Upper lobe of right lung (tissue), 1 donor: ENCODE data around the gene SLC44A5. TPM values are rescaled to one million over a fixed set of nuclear protein-coding genes. Genes with fewer than 3 reads are reported as not detected.

Source experiments
- ATAC-seq: fragments of 200-7000 bp; cut with Tn5 transposase; one replicate; pipeline ENCODE4 v1.9.1; 2020; ENCODE audit warnings: mild to moderate bottlenecking, moderate library complexity
- DNase-seq: peaks from one replicate; pipeline ENCODE4 v3.0.0-alpha.2; 2020
- H3K27ac ChIP-seq: fragments of 200-600 bp; one replicate; pipeline ENCODE4 v1.8.0; 2022
- H3K27me3 ChIP-seq: fragments of 200-600 bp; one replicate; pipeline ENCODE4 v1.8.0; 2022; ENCODE audit warnings: mild to moderate bottlenecking
- H3K36me3 ChIP-seq: fragments of 200-600 bp; one replicate; pipeline ENCODE4 v1.8.0; 2022
- H3K4me1 ChIP-seq: fragments of 200-600 bp; one replicate; pipeline ENCODE4 v1.8.0; 2022
- H3K4me3 ChIP-seq: fragments of 200-600 bp; one replicate; pipeline ENCODE4 v1.8.0; 2022; ENCODE audit warnings: mild to moderate bottlenecking
- H3K9me3 ChIP-seq: fragments of 200-600 bp; one replicate; pipeline ENCODE4 v1.8.0; 2022
- intact Hi-C: fragments of 100-400 bp; cut with DNase I; formaldehyde crosslinking; loops from one replicate; pipeline ENCODE4 v1.11.0; 2022
- total RNA-seq: library from RNA; stranded (reverse); fragmentation: NEBNext Ultra II Directional; extraction: Animal tissue kit (Norgen Biotek cat#: 25700); gene quantifications from one replicate; pipeline ENCODE4 v1.2.1, GENCODE V29; 2021
- TF ChIP-seq, protein P1 (sequence below): fragments of 200-600 bp; IDR thresholded peaks from one replicate; pipeline ENCODE4 v1.8.0; 2022; ENCODE audit warnings: antibody characterized with exemption
- donor health status: DM: no; HTN: yes; CAD: no; lungs with severe emphysema.

SLC44A5 gene
- total RNA-seq, 1 donor from 2014 or later, result 0.55 TPM

DNA sequence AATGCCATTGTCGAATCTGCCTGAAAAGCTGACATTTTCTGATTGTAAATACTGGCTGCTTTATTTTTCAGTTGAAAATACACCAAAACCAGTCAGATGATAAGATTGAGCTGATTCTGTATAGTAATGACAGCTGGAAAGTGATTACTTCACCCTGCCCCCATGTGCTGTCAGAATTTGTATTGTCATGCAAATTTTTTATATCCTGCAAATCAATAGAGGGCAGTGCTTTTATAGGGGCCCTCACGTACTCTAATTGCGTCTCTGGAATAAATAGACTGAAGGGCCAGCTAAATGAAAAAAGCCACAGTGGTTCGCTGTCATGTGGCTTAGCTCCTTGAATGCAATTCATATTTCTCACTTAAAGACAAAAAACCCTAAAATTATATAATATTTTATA is 268.1 kb downstream of the SLC44A5 start:
- H3K4me3 ChIP-seq, result no peak overlapping the region
- ATAC-seq, result no peak
- H3K36me3 ChIP-seq, result no peaks in the 10 kb centered on the region
- H3K27ac ChIP-seq, result no peak overlapping the region
- H3K4me1 ChIP-seq, result no peaks in the 10 kb centered on the region
- H3K9me3 ChIP-seq, result no peaks in the 10 kb centered on the region
- no peak for DNase-seq
- intact Hi-C loops, result no loop called here
- no peaks in the 10 kb centered on the region for H3K27me3 ChIP-seq
- TF ChIP-seq, protein P1, sequence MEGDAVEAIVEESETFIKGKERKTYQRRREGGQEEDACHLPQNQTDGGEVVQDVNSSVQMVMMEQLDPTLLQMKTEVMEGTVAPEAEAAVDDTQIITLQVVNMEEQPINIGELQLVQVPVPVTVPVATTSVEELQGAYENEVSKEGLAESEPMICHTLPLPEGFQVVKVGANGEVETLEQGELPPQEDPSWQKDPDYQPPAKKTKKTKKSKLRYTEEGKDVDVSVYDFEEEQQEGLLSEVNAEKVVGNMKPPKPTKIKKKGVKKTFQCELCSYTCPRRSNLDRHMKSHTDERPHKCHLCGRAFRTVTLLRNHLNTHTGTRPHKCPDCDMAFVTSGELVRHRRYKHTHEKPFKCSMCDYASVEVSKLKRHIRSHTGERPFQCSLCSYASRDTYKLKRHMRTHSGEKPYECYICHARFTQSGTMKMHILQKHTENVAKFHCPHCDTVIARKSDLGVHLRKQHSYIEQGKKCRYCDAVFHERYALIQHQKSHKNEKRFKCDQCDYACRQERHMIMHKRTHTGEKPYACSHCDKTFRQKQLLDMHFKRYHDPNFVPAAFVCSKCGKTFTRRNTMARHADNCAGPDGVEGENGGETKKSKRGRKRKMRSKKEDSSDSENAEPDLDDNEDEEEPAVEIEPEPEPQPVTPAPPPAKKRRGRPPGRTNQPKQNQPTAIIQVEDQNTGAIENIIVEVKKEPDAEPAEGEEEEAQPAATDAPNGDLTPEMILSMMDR, result no peak

DNA sequence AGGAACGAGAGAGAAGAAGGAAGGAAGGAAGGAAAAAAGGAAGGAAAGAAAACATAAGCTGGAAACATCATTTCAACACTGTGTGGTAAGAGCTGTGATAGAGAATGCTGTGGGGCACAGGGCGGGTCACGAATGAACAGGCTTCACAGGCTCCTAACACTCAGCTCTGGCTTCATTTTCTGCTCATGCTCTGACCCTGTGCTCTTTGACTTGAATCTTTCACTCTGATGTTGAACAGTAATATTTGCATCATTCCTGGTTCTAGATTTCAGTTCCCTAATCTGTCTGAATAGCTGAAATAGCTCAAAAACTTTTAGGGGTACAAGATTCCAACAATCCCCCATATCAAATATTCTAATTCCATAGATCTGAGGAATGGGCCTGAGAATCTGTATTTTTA is 269.4 kb downstream of the SLC44A5 start:
- Histone ChIP-seq H3K4me3 (no peak overlapping the region), H3K36me3 (no peaks in the 10 kb centered on the region), H3K4me1 (no peaks in the 10 kb centered on the region), H3K27me3 (no peaks in the 10 kb centered on the region), H3K9me3 (no peaks in the 10 kb centered on the region), H3K27ac (no peak overlapping the region)
- peak; percentile 81 for ATAC-seq
- intact Hi-C loops, result no loop called here
- no peak for DNase-seq
- TF ChIP-seq, protein P1, result no peak

DNA sequence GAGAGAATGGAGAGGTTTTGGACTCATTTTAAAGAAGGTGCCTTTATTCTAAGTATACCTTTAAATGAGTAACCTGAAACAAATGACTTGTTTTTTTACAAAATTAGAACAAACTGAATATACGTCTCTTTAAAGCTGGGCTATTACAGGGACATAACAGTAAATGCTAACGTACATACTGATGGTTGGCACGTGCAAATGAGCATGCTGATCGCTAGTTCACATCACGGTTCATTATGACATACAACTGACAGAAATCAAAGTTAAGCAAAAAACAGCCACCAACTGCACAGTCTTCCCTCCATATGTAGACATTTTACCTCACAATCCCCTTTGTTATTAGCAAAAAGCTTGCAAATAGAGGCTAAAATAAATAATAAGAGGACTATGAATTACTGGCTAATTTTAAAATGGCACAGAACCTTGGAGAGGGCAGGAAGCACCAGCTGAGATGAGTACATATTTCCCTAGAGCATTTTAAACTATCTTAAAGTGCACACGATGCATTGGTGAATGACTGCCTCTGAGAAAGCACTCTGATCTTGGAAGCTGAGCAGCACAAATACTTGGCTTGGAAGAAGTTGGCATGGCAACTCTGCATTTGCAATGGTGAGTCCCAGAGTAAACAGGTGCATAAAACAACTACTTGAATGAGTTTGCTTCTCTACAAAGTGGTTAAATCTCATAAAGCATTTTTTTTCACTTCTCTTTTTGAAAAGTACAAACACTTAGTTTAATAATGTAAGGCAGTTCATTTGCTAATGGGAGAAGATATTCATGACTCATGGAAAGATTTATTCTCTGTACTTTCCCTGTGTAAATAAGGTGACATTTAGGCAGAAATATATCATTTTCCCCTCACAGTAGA is 272.1 kb downstream of the SLC44A5 start:
- Histone ChIP-seq H3K9me3 (no peaks in the 10 kb centered on the region), H3K4me3 (no peak overlapping the region), H3K36me3 (no peaks in the 10 kb centered on the region), H3K27me3 (no peaks in the 10 kb centered on the region), H3K27ac (no peak overlapping the region), H3K4me1 (no peaks in the 10 kb centered on the region)
- intact Hi-C loops, result no loop called here
- no peak for DNase-seq
- ATAC-seq, result no peak
- TF ChIP-seq, protein P1, result no peak

DNA sequence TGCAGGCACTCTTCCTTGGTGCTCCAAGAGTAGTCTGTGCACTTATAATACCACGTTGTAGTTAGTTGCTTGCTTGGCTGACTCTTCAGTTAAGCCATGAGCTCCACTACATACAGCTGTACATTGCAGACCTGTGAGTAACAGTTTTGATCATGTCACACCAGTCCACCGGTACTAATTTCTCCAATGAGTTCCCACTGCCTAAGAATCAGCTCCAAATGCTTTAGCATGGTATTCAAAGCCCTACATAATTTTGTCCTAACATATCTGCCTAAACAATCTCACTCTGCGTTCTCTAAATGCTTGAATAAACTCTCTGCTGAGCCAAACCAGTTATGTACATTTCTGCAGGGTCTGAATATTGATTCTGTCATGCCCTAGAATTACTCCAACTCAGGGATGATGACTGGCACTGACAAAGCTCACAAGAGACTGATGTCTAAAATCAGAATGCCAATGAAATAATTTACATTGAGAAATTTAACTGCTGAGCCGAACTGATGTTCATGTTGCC is 276.0 kb downstream of the SLC44A5 start:
- DNase-seq (no peak), ATAC-seq (no peak)
- H3K27ac ChIP-seq, result no peak overlapping the region
- intact Hi-C loops, result no loop called here
- H3K36me3 ChIP-seq, result no peaks in the 10 kb centered on the region
- no peaks in the 10 kb centered on the region for H3K9me3 ChIP-seq
- no peaks in the 10 kb centered on the region for H3K4me1 ChIP-seq
- H3K27me3 ChIP-seq, result no peaks in the 10 kb centered on the region
- H3K4me3 ChIP-seq, result no peak overlapping the region
- TF ChIP-seq, protein P1, result no peak

DNA sequence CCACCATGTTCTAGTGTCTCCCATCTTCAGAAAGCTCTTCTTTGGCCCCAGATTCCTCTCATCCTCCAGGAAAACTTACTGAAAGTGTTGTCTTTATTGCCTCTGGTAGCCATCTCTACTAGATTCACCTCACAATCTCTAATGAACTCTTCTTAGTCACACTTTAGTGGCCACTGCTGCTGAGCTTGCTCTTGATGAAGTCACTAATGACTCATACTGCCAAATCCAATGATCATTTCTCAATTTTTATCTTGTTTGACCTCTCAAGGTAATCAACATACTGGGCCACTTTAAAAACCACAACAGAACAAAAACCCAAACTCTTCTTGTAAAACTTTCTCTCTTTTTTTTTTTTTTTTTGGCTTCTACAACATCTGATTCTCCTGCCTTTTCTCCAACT is 280.3 kb downstream of the SLC44A5 start:
- DNase-seq (no peak), ATAC-seq (no peak)
- Histone ChIP-seq H3K36me3 (no peaks in the 10 kb centered on the region), H3K4me1 (no peaks in the 10 kb centered on the region), H3K27ac (no peak overlapping the region), H3K9me3 (no peaks in the 10 kb centered on the region), H3K27me3 (no peaks in the 10 kb centered on the region), H3K4me3 (no peak overlapping the region)
- TF ChIP-seq, protein P1, result no peak
- intact Hi-C loops, result no loop called here
